Activated T-helper 1 cell treated with Interleukin-2 at 50 U/mL for 16 hours (primary cell): Measurements from ENCODE around the gene CD40.
"Not testable (repeated sequence)": the region's sequence is repeated elsewhere in the genome, so short reads cannot be mapped to it uniquely, and the experiment has no call there.

Source experiments
- DNase-seq: peaks from one replicate; pipeline ENCODE4 v3.0.0-alpha.2; 2020; ENCODE audit warnings: low read depth

The CD40 gene

DNA sequence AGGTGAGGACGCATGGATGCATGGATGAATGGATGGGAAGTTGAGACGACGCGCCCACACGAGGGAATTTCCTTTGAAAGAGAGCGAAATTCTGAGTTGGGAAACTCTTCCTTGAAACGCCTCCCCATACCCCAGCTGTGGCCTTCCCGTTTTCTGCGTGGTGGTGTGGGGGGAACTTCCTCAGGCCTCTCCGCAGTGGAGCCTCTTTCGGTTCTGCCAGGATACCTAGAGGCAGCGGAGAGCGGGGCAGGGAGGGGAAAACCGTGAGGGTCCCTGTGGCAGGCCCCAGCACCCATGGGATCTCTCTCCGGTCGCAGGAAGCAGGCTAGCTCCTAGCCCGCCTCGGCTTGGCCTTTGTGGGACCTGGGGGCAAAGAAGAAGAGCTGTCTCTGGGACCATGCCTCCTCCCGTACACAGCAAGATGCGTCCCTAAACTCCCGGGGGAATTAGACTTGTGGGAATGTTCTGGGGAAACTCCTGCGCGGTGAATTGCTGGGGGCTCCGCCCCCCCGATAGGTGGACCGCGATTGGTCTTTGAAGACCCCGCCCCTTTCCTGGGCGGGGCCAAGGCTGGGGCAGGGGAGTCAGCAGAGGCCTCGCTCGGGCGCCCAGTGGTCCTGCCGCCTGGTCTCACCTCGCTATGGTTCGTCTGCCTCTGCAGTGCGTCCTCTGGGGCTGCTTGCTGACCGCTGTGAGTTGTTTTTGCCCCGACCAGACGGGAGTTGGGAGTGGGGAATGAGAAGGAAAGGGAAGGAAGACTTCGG lies at the start of gene CD40:
Gene CD40 (plus strand): TSS at position 611 of the 764 bp plus-strand sequence. CDS start 30 bp downstream, at position 641.
- peak; percentile 55 for DNase-seq

DNA sequence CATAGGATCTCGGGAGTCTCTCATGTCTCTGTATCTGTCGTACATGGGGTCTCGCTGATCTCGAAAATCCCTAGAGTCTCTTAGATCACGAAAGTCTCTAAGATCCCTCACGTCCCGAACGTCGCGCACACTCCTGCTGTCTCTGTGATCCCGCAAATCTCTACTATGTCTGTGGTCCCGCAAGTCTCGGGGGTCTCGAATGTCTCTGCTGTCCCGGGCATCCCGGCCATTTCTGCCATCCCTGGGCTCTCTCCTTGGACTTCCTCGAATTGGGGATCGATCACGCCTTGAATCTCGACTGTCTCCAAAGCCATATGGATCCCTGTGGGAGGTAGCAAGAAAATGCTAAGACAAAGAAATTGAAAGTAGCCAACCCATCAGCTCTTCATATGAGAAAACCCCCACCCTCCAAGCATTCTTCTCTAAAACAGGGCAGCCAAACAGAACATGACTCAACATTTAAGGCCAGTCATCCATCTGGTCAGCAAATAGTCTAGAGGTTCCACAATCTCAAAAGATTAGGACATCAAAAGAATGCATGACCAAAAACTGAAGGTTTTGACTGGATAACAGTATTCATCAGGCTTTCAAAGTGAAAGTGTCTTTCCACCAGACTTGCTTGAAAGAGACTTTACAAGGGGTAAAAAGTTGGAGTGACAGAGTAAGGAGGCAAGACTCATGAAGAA lies 47.8 kb upstream of the CD40 start:
- DNase-seq: no peak

DNA sequence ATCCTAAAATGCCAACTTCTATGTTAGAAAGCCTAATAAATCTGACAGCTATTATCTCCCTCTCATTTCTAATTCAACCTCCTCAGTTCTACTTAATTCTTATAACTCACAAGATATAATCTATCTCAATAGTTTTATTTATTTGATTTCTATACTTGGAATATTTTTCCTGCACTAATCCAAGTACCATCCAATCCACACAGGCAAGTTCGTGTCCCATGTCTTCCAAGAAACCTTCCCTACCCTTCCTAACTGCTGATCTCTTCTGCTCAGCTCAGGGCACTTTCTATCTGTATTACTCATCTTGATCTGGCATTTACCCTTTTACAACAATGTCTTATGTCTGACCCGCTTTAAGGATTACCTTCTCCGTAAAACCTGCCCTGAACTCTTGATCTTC lies 46.5 kb upstream of the CD40 start:
- DNase-seq: no peak

DNA sequence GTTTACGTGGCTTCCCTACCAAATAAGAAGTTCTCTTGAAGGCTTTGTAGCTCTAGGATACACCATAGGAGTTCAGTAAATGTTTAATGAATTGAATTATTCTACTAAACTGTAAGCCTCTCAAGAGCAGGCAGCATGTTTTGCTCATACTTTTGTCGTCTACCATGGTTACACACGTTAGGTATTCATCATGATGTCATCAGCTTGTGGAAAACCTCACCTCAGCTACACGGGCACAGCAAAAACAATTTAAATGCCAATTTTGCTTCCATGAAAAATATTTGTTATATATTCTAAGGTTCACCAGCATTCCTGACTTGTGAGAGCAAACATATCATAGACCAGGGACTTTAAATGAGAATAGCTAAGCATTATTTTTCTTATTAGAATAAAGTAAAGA lies 45.1 kb upstream of the CD40 start:
- no peak for DNase-seq

DNA sequence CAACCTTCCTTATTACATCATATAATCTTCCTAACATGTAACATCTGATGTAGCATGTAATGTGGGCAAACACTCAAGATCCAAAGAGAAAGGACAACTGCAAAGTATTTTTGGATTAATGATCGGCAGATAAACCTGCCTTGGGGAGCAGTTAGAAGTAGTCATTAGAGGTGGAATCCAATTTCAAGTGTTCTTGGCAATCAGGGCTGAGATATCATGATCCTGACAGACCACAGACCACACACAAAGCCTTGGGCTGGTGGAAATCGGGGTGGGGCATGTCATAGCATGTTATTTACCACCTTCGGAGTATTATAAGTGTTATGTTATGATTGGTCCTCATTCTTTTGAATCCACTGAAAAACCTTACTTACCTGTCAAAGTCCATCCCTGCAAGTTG lies 44.7 kb upstream of the CD40 start:
- DNase-seq: no peak

DNA sequence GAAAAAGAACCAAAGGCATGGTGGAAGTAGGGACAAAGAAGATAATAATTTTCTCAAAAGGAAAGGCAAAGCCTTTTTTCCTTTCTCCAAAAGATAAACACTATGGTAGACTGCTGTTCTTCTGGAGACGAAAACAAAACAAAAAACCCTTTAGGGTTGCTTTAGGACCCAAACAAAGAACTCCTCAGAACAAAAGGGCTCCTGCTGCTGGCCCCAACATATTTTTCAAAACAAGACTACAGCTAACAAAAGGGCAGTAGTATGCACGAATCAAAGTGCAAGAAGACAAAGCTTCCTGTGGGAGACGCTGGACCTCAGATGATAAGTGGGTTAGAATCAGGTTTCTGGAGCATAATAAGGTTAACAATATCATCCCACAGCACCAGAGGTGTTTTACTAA lies 44.1 kb upstream of the CD40 start:
- no peak for DNase-seq

DNA sequence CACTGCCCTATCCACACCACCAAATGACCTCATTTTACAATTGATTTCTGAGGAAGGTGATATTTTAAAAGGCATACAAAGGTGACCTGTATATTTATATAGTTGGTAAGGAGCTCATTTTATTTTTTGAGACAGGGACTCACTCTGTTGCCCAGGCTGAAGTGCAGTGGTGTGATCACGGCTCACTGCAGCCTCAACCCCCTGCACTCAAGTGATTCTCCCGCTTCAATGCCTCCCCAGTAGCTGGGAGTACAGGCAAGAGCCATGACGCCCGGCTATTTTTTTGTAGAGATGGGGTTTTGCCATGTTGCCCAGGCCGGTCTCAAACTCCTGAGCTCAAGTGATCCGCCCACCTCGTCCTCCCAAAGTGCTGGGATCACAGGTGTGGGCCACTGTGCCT lies 41.3 kb upstream of the CD40 start:
- no peak for DNase-seq

DNA sequence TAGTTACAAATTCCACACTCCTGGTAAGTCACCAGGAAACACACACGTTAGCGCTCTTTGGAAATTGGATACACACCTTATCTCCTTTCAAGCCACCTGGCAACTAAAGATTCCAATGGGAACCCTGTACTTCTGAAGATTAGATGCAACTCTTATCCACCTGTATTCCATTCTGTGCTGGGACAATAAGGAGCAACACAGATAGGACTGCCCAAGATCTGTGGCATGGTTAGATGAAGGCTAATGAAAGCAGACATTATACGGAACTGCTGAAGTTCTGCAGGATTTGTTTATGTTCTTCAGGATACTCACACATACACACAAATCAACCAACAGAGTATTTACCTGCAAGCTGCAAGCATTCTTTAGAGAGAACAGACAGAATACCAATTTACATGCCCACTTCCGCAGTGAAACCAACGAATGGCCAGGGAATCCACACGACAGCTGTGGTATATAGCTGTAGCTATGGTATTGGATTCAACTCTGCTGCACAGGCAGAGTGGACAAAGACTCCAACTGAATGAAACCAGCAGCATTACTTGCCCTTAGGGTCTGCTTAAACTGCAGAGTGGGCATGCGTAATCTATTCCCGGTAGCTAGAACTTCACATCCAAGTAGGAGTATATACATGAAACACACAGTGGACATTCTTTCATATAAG lies 40.3 kb upstream of the CD40 start:
- no peak for DNase-seq

DNA sequence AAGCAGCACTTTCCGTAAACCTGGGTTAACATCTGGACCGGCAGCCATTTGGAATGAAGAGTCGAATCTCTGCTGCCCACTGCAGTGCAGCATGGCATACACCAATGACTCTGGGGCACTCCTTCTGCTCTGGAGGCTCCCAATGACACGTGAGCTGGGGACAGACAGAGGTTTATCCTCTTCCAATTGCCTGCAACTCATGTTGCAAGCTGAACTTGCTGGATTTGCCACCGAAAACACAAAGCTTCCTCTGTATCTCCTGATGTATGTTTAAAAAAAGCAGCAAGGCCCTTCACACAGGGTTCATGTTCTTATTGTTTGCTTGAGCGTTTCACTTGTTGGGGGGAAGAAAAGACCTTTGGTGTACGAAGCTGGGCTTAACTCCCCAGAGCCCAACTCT lies 39.2 kb upstream of the CD40 start:
- DNase-seq: no peak

DNA sequence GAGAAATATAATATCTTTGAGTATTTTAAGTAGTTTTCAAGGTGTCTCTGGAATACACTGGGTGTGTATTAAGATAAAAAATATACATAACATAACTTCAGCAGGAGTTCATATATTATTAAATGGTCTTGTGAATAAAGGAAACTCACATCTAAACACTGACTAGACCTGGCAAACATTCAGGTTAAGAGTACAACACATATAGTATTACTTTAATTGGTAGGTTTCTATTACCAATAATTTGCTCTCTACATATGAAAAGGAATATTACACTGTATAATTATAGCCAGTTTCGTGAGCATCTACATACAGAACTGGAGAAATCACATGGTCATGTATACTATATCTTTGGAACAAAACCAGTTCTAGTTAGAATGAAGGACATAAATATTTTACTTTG lies 37.0 kb upstream of the CD40 start:
- no peak for DNase-seq

DNA sequence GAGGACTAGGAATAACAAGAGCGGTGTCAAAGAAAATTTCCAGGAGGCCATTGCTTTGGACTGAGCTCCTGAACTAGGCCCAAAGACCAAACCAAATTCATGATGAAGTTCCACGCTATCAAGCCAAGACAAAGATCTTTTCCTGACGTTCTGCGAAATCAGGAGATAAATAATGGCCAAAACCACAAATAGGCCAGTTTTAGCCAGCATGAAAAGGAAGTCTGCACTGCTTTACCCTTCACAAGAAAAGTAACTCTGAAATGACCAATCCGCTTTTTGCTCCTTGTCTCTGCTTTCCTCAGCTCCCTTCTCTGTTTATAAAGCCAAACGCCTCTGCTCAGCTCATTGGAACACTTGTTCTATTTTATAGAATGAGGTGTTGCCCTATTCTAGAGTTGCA lies 35.0 kb upstream of the CD40 start:
- no peak for DNase-seq

DNA sequence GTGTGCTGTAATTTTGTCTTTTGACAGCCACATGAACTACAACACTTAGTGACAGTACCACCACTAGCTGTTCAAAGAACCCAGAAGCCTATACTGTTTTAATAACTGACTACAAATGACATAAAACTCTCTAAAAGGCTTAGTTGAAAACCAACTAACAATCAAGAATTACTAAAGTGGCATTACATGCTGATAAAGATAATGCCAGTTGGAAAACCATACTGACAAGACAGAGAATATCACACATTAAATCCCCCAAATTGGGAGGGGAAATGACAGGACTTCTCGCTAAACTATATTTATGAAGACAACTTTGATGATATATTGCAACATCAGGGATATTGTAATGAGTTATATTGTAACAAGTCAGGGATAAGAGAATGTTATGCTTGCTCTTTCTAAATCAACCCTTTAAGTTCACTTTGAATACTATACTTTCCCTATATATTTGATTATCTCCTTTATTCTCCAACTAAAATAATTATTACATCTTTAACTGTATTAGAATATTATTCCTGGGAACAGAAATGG lies 34.5 kb upstream of the CD40 start:
- no peak for DNase-seq

DNA sequence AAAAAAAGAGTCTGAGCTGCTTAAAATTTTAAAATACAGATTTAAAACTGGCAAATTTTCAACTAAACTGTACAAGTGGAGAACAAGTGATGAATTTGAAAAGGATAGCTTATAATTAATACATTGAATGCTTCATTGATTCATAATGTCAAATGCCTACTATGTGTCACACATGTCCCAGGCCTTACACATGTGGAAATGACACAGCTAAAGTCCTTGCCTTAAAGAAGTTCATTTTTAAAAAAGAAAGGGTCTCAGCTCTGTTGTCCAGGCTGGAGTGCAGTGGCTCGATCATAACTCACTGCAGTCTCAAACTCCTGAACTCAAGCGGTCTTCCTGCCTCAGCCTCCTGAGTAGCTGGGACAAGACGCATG lies 33.3 kb upstream of the CD40 start:
- DNase-seq: no peak

DNA sequence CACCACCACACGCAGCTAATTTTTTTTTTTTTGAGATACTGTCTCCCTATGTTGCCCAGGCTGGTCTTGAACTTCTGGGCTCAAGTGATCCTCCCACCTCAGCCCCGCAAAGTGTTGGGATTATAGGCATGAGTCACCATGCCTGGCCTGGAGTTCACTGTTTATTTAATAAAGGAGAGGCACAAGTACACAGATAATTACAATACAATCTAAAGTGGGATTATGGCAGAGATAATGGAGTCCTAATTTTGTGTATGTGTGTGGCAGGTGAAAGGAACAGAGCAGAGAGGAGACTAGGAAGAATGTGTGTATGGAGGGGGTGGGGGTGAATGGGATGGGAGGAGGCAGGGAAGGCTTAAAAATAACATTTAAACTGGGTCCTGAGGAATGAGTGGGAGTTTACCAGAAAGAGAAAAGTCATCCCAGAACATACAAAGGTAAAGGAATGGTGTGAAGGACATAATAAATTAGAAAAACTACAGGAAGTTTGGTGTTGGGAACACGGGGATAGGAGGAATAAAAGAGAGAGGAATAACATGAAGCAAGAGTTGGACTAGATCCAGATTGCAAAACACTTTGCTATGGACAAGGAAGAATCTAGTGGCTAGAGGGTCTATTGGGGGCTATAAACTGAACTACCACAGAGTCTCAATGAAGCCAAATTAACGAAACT lies 32.8 kb upstream of the CD40 start:
- no peak for DNase-seq

DNA sequence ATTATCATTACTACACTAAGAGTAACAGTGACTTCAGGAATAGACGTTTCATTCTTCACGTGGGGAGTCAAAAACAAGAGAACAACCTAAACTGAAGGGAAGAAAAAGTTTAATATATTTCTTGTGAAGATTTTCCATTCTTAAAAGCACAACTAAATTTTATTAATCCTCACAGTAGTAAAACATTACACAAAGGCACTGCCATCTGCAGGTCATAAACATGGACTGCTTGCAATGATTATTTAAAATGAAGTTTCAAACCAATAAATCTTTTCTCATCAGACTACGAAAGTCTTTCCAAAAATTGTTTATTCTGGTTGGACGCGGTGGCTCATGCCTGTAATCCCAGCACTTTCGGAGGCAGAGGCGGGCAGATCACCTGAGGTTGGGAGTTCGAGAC lies 31.0 kb upstream of the CD40 start:
- DNase-seq: no peak

DNA sequence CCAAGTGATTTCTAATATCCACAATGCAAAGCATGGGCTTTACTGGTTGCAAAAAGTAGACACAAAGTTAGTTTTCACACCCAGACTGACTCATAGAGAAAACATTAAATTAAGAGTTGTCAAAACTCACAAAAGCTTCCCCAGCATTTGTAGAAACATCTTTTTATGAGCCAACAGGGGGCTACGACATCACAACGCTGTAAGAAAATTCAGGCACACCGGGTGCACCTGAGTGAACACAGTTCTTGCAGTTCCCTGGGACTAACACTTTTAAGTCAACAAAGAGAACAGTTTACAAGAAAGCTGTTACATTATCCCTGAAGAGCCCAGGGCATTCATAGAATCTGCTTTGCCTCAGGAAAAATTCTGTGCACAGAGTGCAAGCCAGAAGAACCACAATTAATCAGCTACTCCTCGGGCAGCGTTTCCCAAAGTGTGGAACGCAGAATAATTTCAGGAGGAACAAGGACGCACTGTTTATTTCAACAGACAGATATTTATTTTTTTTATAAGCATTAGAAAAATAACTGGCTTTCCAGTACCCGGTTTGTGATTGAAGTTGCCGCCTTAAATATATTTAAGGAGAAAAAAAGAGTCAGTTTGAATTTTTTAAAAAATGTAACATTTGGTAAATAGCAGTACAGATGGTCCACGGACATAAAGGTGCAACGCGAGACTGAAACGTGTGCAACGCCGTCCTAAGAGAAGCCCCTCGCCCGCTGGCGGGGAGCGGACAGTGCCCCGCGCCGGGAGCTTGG lies 29.5 kb upstream of the CD40 start:
- DNase-seq: no peak

DNA sequence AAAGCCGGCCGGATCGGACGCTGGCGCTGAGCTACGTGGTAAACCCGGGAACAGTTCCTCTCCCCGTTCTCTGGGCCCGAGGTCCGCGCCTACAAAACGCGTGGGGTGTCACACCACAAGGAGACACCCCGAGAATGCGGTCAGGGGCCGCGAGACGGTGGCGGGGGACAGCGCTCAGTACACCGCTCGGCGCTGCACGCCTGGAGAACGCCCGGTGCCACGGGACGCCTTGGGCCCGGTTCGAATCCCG lies 29.0 kb upstream of the CD40 start:
- DNase-seq: no peak

DNA sequence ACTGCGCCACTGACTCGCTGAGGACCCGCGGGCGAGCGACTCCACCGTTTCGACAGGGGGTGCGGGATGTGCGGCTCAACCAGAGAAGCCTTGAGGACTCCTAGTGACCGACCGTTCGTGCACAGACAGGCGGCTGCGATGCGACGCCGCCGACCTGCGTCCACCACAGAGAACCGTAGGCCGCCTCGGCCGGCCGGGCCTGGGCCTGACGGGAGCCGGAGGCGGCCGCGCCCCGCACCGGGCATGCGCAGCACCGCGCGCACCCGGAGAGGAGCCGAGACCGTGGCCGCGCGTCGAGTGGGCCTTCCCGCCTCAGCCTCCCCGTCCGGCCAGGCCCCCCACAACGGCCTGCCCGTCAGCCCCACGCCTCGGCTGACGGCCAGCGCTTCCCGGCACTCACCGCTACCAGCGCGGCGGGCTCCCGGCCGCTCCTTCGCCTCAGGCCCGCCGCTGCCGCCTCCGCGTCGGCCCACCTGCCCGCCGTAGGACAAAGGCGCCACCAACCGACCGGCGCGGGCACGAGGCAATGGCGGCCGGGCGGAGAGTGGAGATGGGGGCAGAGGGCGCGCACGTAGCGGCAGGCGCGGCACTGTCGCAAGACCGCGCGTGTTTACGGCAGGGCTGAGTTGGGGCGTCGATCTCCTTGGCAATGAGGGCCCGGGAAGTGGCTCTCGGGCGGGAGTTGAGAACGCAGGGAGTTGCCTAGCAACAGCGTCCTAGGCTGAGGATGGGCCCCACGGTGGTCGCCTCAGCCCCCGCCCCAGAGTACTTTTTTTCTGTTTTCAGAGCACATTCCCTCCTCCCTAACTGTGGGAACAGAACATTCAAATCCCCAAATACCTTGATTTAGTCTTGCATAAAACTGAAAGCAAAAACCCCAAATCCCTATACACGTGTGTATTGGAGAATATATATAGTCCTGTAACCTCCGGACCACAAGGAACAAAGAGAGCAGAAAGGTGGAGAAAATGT lies 28.4 kb upstream of the CD40 start, which contains the start of gene NCOA5:
Gene NCOA5 (minus strand): TSS at position 546 of the 972 bp plus-strand sequence. CDS start 10,538 bp downstream, outside the sequence.
- peak; percentile 90 for DNase-seq

DNA sequence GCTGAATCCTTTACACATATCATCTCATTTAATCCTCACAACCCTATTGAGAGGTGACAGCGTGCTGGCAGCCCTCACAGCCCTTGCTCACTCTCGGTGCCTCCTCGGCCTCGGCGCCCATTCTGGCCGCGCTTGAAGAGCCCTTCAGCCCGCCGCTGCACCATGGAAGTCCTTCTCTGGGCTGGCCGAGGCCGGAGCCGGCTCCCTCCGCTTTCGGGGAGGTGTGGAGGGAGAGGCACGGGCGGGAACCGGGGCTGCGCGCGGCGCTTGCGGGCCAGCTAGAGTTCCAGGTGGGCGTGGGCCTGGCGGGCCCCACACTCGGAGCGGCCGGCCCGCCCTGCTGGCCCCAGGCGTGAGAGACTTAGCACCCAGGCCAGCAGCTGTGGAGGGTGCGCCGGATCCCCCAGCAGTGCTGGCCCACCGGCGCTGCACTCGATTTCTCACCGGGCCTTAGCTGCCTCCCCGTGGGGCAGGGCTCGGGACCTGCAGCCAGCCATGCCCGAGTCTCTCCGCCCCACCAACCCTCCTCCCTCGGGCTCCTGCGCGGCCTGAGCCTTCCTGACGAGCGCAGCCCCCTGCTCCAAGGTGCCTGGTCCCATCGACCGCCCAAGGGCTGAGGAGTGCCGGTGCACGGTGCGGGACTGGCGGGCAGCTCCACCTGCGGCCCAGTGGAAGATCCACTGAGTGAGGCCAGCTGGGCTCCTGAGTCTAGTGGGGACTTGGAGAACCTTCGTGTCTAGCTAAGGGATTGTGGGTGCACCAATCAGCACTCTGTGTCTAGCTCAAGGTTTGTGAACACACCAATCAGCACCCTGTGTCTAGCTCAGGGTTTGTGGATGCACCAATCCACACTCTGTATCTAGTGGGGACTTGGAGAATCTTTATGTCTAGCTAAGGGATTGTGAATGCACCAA lies 26.2 kb upstream of the CD40 start:
- not testable (repeated sequence) for DNase-seq

DNA sequence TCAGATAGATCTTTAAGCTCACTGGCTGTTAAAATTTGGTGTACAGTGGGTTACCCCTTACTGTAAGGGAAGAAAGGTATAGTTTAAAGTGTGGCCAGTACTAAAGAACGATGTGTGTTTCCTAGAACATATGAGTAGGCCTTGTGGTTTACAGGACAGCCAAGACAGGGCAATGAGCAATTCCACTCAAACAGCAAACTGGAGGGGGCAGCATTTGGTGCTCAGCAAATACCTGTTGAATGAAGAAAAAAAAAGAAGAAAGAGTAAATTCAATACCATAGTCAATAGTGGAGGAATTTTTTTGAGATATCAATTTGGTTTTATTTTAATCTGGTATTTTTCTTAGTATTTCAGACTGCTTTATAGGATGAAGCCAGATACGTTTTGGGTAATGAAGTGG lies 24.6 kb upstream of the CD40 start:
- DNase-seq: no peak
